A673 (cell line): ENCODE measurements around the gene KIF26B.
A peak's percentile ranks its signal among the peaks of the same experiment; 100 is the strongest.

Source experiments
- EZH2 ChIP-seq: fragments of 200-600 bp; sonication (generic); IDR thresholded peaks from 2 replicates; pipeline ENCODE4 v1.6.1; 2017; ENCODE audit warnings: borderline replicate concordance, low read depth, mild to moderate bottlenecking, mixed read lengths, antibody characterized with exemption, low read length; ENCODE audit not compliant: poor library complexity, severe bottlenecking
- TF ChIP-seq, protein P1 (sequence below): fragments of 300-800, 200-600 bp; sonication (generic); conservative IDR thresholded peaks from 2 replicates; pipeline ENCODE4 v1.5.1; 2017; ENCODE audit warnings: low read depth, mild to moderate bottlenecking, antibody characterized with exemption, low read length, moderate library complexity, mixed read lengths

DNA sequence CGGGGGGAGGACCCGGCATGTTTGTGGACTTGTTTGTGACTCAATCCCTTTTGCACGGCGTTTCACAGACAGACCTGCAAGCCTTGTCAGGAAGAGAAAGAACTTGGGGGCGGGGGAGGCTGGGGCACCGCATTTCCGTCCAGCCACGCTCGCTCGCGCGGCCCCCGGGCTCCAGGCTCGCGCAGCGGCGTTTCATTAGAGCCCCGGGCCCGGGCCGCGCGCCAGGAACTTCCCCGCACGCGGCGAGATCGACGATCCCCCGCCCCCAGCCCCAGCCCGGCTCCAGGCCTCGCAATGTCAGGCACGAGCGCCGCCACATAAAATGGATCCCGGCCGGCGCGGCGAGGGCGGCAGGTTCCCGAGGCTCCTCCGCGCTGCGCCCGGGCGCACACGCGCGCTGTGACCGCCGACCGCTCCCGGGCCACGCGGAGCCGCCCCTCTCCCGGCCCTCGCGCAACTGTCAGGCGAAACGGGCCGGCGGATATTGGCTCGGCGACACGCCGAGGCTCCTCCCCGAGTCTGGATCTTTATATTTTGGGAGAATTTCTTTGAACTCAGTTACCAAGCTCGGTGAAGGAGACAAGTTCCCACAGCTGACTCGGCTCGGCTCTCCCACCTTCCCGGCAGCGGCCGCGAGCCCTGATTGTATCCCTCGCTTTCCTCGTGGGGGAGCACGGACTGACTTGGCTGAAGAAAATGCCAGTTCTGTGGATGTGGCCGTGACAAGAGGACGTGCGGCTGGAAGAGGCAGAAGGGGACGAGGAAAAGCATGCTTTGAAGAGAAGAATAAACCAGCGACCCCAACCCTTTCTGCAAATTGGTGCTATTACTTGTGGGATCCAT is at the start of gene KIF26B:
- TF ChIP-seq, protein P1, sequence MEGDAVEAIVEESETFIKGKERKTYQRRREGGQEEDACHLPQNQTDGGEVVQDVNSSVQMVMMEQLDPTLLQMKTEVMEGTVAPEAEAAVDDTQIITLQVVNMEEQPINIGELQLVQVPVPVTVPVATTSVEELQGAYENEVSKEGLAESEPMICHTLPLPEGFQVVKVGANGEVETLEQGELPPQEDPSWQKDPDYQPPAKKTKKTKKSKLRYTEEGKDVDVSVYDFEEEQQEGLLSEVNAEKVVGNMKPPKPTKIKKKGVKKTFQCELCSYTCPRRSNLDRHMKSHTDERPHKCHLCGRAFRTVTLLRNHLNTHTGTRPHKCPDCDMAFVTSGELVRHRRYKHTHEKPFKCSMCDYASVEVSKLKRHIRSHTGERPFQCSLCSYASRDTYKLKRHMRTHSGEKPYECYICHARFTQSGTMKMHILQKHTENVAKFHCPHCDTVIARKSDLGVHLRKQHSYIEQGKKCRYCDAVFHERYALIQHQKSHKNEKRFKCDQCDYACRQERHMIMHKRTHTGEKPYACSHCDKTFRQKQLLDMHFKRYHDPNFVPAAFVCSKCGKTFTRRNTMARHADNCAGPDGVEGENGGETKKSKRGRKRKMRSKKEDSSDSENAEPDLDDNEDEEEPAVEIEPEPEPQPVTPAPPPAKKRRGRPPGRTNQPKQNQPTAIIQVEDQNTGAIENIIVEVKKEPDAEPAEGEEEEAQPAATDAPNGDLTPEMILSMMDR: 0 out of 2 replicates have a peak, but pooled peaks have one; percentile 9
- TF ChIP-seq EZH2: peak; percentile 44
